ENCODE data around the gene DMRT3.
"Not testable (repeated sequence)": the region's sequence is repeated elsewhere in the genome, so short reads cannot be mapped to it uniquely, and the experiment has no call there.

DMRT3 gene

DNA sequence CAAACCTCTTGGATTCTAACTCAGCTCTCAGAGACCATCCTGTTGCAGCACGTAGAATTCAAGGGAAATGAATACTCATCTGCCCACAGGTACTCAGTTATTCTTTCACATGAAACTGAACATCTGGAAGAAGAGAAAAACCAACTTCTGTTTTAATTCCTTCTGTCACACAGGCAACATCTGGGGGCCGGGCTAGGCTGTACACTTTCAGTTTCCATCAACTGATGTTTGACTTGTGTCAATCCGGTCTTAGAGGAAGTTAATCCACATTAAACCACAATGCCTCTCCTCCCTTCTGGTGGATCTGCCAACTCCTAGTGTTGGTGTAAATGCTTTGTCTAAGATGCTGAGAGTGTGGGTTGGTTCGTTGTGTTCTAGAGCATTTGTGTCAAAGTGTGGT lies 17.6 kb downstream of the DMRT3 start:
- Histone ChIP-seq H3K27ac (replicated peaks) (no peak overlapping the region), H3K27me3 (ENCODE audit: insufficient read depth, poor library complexity, severe bottlenecking) (peaks cover 2% of the 10 kb centered on the region), H3K4me3 (replicated peaks; ENCODE audit: insufficient read depth, low read length) (no peak overlapping the region)
- no peak for DNase-seq (ENCODE audit: low read depth in 1 of 2, low spot score in 1 of 2)
- TF ChIP-seq POLR2AphosphoS5 (IDR thresholded peaks at IDR 0.05; ENCODE audit: low read depth), result no peak
- TF ChIP-seq, protein P1, sequence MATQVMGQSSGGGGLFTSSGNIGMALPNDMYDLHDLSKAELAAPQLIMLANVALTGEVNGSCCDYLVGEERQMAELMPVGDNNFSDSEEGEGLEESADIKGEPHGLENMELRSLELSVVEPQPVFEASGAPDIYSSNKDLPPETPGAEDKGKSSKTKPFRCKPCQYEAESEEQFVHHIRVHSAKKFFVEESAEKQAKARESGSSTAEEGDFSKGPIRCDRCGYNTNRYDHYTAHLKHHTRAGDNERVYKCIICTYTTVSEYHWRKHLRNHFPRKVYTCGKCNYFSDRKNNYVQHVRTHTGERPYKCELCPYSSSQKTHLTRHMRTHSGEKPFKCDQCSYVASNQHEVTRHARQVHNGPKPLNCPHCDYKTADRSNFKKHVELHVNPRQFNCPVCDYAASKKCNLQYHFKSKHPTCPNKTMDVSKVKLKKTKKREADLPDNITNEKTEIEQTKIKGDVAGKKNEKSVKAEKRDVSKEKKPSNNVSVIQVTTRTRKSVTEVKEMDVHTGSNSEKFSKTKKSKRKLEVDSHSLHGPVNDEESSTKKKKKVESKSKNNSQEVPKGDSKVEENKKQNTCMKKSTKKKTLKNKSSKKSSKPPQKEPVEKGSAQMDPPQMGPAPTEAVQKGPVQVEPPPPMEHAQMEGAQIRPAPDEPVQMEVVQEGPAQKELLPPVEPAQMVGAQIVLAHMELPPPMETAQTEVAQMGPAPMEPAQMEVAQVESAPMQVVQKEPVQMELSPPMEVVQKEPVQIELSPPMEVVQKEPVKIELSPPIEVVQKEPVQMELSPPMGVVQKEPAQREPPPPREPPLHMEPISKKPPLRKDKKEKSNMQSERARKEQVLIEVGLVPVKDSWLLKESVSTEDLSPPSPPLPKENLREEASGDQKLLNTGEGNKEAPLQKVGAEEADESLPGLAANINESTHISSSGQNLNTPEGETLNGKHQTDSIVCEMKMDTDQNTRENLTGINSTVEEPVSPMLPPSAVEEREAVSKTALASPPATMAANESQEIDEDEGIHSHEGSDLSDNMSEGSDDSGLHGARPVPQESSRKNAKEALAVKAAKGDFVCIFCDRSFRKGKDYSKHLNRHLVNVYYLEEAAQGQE (IDR thresholded peaks at IDR 0.05; ENCODE audit: insufficient replicate concordance, low read depth), result no peak
- no peak for TF ChIP-seq SPI1 (IDR thresholded peaks at IDR 0.05; ENCODE audit: borderline replicate concordance, low read depth)
- TF ChIP-seq GABPA (IDR thresholded peaks at IDR 0.05; ENCODE audit: low read depth), result no peak
- TF ChIP-seq, protein P2, sequence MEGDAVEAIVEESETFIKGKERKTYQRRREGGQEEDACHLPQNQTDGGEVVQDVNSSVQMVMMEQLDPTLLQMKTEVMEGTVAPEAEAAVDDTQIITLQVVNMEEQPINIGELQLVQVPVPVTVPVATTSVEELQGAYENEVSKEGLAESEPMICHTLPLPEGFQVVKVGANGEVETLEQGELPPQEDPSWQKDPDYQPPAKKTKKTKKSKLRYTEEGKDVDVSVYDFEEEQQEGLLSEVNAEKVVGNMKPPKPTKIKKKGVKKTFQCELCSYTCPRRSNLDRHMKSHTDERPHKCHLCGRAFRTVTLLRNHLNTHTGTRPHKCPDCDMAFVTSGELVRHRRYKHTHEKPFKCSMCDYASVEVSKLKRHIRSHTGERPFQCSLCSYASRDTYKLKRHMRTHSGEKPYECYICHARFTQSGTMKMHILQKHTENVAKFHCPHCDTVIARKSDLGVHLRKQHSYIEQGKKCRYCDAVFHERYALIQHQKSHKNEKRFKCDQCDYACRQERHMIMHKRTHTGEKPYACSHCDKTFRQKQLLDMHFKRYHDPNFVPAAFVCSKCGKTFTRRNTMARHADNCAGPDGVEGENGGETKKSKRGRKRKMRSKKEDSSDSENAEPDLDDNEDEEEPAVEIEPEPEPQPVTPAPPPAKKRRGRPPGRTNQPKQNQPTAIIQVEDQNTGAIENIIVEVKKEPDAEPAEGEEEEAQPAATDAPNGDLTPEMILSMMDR (IDR thresholded peaks at IDR 0.05; ENCODE audit: insufficient read depth, low read length), result no peak

DNA sequence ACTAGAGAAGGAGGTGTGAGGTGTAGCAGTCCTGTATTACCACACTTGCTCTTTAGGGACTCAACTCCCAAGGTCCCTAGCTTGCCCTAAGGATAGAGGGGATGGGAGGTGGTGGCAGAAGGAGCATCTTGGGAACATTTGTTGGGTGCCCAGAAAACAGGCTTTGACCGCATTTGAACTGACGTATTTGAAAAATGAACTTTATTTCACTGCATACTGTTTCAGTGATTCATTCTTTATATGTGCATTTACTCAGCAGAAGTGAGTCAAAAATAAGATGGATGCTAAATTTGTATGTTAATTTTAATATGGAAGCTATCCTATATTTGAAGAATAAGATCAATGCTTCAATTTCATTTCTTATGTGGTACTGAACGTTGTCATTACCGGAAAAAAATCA lies 18.7 kb downstream of the DMRT3 start:
- Histone ChIP-seq H3K27me3 (ENCODE audit: insufficient read depth, poor library complexity, severe bottlenecking) (peaks cover 2% of the 10 kb centered on the region), H3K4me3 (replicated peaks; ENCODE audit: insufficient read depth, low read length) (no peak overlapping the region), H3K27ac (replicated peaks) (no peak overlapping the region)
- no peak for TF ChIP-seq POLR2AphosphoS5 (IDR thresholded peaks at IDR 0.05; ENCODE audit: low read depth)
- TF ChIP-seq SPI1 (IDR thresholded peaks at IDR 0.05; ENCODE audit: borderline replicate concordance, low read depth), result no peak
- TF ChIP-seq, protein P1 (IDR thresholded peaks at IDR 0.05; ENCODE audit: insufficient replicate concordance, low read depth), result no peak
- no peak for DNase-seq (ENCODE audit: low read depth in 1 of 2, low spot score in 1 of 2)

DNA sequence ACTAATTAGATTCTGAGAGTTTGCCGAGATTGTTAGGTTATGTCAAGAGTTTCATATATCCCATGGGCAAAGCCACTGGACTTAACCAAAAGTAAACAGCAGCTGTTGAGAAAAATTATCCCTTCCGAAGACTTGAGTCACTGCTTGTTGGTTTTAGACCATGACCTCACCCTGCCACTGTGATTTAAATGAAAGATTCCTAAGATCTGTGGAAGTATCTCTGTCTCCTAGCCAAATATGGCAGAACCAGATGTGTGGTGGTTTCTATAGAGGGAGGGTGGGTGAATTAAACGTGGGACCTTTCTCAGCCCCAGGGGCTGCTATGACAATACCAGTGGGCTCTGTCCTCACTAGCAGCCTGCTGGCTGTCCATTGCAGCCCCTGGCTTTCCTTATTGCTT lies 19.3 kb downstream of the DMRT3 start:
- Histone ChIP-seq H3K27me3 (ENCODE audit: insufficient read depth, poor library complexity, severe bottlenecking) (peaks cover 2% of the 10 kb centered on the region), H3K27ac (replicated peaks) (no peak overlapping the region), H3K4me3 (replicated peaks; ENCODE audit: insufficient read depth, low read length) (no peak overlapping the region)
- no peak for TF ChIP-seq SPI1 (IDR thresholded peaks at IDR 0.05; ENCODE audit: borderline replicate concordance, low read depth)
- TF ChIP-seq, protein P2 (IDR thresholded peaks at IDR 0.05; ENCODE audit: insufficient read depth, low read length), result no peak
- TF ChIP-seq, protein P1 (IDR thresholded peaks at IDR 0.05; ENCODE audit: insufficient replicate concordance, low read depth), result no peak
- no peak for TF ChIP-seq POLR2AphosphoS5 (IDR thresholded peaks at IDR 0.05; ENCODE audit: low read depth)
- no peak for TF ChIP-seq GABPA (IDR thresholded peaks at IDR 0.05; ENCODE audit: low read depth)
- no peak for DNase-seq (ENCODE audit: low read depth in 1 of 2, low spot score in 1 of 2)

DNA sequence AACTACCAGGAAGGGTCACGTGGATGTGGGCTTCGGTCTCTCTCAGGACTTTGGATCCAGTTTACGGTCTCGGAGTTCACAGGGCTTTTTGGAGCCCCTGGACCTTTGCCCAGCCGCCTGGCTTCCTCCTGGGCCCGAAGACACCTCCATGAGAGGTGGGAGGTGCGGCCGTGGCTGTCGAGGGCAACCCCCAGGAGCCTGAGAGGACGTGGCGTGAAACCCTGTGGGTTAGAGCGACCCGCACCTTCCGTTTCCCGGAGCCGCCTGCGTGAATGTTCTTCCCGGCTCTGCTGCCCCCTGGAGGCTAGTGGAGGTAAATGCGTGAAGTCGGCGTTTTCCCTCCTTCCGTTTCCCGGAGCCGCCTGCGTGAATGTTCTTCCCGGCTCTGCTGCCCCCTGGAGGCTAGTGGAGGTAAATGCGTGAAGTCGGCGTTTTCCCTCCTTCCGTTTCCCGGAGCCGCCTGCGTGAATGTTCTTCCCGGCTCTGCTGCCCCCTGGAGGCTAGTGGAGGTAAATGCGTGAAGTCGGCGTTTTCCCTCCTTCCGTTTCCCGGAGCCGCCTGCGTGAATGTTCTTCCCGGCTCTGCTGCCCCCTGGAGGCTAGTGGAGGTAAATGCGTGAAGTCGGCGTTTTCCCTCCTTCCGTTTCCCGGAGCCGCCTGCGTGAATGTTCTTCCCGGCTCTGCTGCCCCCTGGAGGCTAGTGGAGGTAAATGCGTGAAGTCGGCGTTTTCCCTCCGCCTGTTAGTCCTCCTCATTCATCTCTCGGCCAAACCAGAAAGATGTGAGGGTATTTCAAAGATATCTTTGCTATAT lies 22.1 kb downstream of the DMRT3 start:
- not testable (repeated sequence) for H3K4me3 ChIP-seq (replicated peaks; ENCODE audit: insufficient read depth, low read length); DNase-seq (ENCODE audit: low read depth in 1 of 2, low spot score in 1 of 2); H3K27ac ChIP-seq (replicated peaks); H3K27me3 ChIP-seq (ENCODE audit: insufficient read depth, poor library complexity, severe bottlenecking)
